GM19328 (cell line): Measurements from ENCODE around the gene ZNF296.
A peak's percentile ranks its signal among the peaks of the same experiment; 100 is the strongest.

Source experiments
- ATAC-seq: cut with Tn5 transposase; IDR thresholded peaks from one replicate; pipeline ENCODE4 v1.9.1; 2021; ENCODE audit warnings: mild to moderate bottlenecking, moderate library complexity; ENCODE audit not compliant: unreplicated experiment

Gene ZNF296

GRCh38 chr19:45090034-45090433, 13.8 kb upstream of the ZNF296 start:
- ATAC-seq = no peak

- ATAC-seq = no peak
Measured at GRCh38 chr19:45087531-45087930, 11.3 kb upstream of the ZNF296 start.

GRCh38 chr19:45086480-45086879, 10.2 kb upstream of the ZNF296 start:
- ATAC-seq = no peak

GRCh38 chr19:45082170-45082569, 5.9 kb upstream of the ZNF296 start:
- no peak for ATAC-seq

GRCh38 chr19:45079911-45080370, 3.7 kb upstream of the ZNF296 start:
- ATAC-seq = no peak

GRCh38 chr19:45079063-45079910, 3.0 kb upstream of the ZNF296 start, which contains the start of gene GEMIN7:
GEMIN7 (plus strand) TSS chr19:45079260; CDS start chr19:45090115, 10,855 bp downstream.
- no peak for ATAC-seq

GRCh38 chr19:45078390-45079062, 2.2 kb upstream of the ZNF296 start:
- ATAC-seq = no peak

GRCh38 chr19:45076851-45077730, 813 bp upstream of the ZNF296 start:
- ATAC-seq = no peak

GRCh38 chr19:45075301-45076028, 813 bp downstream of the ZNF296 start:
- peak; percentile 53 for ATAC-seq

GRCh38 chr19:45074744-45075300, 1.5 kb downstream of the ZNF296 start:
- no peak for ATAC-seq

- no peak for ATAC-seq
Measured at GRCh38 chr19:45071969-45072790, 4.1 kb downstream of the ZNF296 start.

GRCh38 chr19:45071545-45071938, 4.7 kb downstream of the ZNF296 start:
- ATAC-seq = no peak

GRCh38 chr19:45070861-45071544, 5.3 kb downstream of the ZNF296 start:
- no peak for ATAC-seq

GRCh38 chr19:45070214-45070613, 6.1 kb downstream of the ZNF296 start:
- no peak for ATAC-seq

- ATAC-seq = no peak
Measured at GRCh38 chr19:45069056-45069455, 7.2 kb downstream of the ZNF296 start.

- ATAC-seq = no peak
Measured at GRCh38 chr19:45068041-45068440, 8.2 kb downstream of the ZNF296 start.

- ATAC-seq = no peak
Measured at GRCh38 chr19:45066921-45067661, 9.2 kb downstream of the ZNF296 start.
